Measurements from ENCODE around the gene SLC48A1. TPM values are rescaled to one million over a fixed set of nuclear protein-coding genes. Genes with fewer than 3 reads are reported as not detected.
"Not testable (repeated sequence)": the region's sequence is repeated elsewhere in the genome, so short reads cannot be mapped to it uniquely, and the experiment has no call there.

SLC48A1 gene
- total and polyA plus RNA-seq, 2 donors (not counting 3 experiments of a cell fraction or from before 2014, with no cell fraction given), result 17.3 to 20.3 TPM

DNA sequence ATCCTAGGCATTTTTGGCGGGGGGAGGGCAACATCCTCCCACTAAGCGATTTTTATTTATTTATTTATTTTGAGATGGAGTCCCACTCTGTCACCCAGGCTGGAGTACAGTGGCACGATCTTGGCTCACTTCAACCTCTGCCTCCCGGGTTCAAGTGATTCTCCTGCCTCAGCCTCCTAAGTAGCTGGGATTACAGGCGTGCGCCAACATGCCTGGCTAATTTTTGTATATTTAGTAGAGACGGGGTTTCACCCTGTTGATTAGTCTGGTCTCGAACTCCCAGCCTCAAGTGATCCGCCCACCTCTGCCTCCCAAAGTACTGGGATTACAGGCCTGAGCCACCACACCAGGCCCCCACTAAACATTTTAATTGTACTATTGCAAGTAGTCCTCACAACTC, 36.5 kb downstream of the SLC48A1 start:
- DNase-seq (ENCODE audit: low read depth, low spot score); BruUV-seq (replicated peaks); H3K4me2 ChIP-seq (ENCODE audit: insufficient read depth, low read length); H2AFZ ChIP-seq (ENCODE audit: low read depth, low read length); H3K9me1 ChIP-seq (replicated peaks; ENCODE audit: control insufficient read depth, extremely low read depth, insufficient read depth, low read length); H3K9me3 ChIP-seq (replicated peaks; ENCODE audit: control insufficient read depth, insufficient read depth, low read length); H3K4me3 ChIP-seq (replicated peaks in 1 of 3; ENCODE audit: insufficient read depth in 1 of 3, low read depth in 1 of 3, low read length in 3 of 3); H3K9ac ChIP-seq (replicated peaks; ENCODE audit: extremely low read depth, insufficient read depth, low read length); dilution Hi-C loops (cut with MboI; ENCODE audit: extremely low pct_ligation_motif_present, low sequenced_read_pairs); FAIRE-seq; H4K20me1 ChIP-seq (replicated peaks; ENCODE audit: control insufficient read depth, extremely low read depth, insufficient read depth, low read length); H3K27me3 ChIP-seq (ENCODE audit: control insufficient read depth in 2 of 2, insufficient read depth in 2 of 2, low read length in 2 of 2): not testable (repeated sequence)
- CTCF ChIA-PET, result interaction anchor here (1.5 to 12.5 kb wide), 3 partner anchors 8 to 28 kb away, joined by 5 to 229 read pairs (median 7); no protein-coding TSS in a partner anchor
- intact Hi-C loops (cut with micrococcal nuclease), result loop anchor here (1.0 kb wide), 1 partner anchor 8 kb away; no protein-coding TSS in a partner anchor
- H3K27ac ChIP-seq (ENCODE audit: insufficient read depth, low read depth, low read length), result peak overlapping the region; percentile 83
- POLR2A ChIA-PET, result interaction anchor here (2.7 kb wide), 1 partner anchor 8 kb away, joined by 17 read pairs; no protein-coding TSS in a partner anchor
- peaks cover 3 to 14% of the 10 kb centered on the region in 2 experiments for H3K36me3 ChIP-seq (ENCODE audit: control insufficient read depth in 2 of 2, extremely low read depth in 1 of 2, insufficient read depth in 2 of 2, low read length in 2 of 2)
- H3K4me1 ChIP-seq (ENCODE audit: control insufficient read depth, extremely low read depth, insufficient read depth, low read length), result peaks cover 88% of the 10 kb centered on the region
- peaks cover 100% of the 10 kb centered on the region for H3K79me2 ChIP-seq (ENCODE audit: control insufficient read depth, insufficient read depth, low read length)

DNA sequence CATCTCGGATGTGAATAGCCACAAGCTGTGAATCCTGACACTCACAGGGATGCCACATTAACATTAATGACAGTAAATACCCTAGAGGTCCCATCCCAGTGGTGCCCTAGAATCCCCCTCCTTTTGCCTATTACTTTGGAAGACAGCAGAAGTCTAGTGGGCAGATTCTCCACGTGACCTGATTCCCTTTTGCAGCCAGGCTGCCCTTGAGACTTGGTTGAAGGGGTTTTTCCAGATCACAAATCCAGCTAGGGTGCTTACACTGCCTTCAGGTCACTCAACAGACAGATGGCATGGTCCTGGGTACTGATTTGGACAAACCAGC, 38.0 kb downstream of the SLC48A1 start:
- dilution Hi-C loops (cut with MboI; ENCODE audit: extremely low pct_ligation_motif_present, low sequenced_read_pairs), result no loop called here
- Histone ChIP-seq H3K4me1 (ENCODE audit: control insufficient read depth, extremely low read depth, insufficient read depth, low read length) (peaks cover 86% of the 10 kb centered on the region), H3K9ac (replicated peaks; ENCODE audit: extremely low read depth, insufficient read depth, low read length) (peak overlapping the region; percentile 72), H3K9me3 (replicated peaks; ENCODE audit: control insufficient read depth, insufficient read depth, low read length) (no peaks in the 10 kb centered on the region), H3K4me2 (ENCODE audit: insufficient read depth, low read length) (peak overlapping the region; percentile 71), H3K36me3 (ENCODE audit: control insufficient read depth in 2 of 2, extremely low read depth in 1 of 2, insufficient read depth in 2 of 2, low read length in 2 of 2) (peaks cover 4 to 10% of the 10 kb centered on the region in 2 experiments), H3K4me3 (replicated peaks in 1 of 3; ENCODE audit: insufficient read depth in 1 of 3, low read depth in 1 of 3, low read length in 3 of 3) (no peak overlapping the region), H2AFZ (ENCODE audit: low read depth, low read length) (no peak overlapping the region), H3K27me3 (ENCODE audit: control insufficient read depth in 2 of 2, insufficient read depth in 2 of 2, low read length in 2 of 2) (no peaks in the 10 kb centered on the region), H3K9me1 (replicated peaks; ENCODE audit: control insufficient read depth, extremely low read depth, insufficient read depth, low read length) (no peaks in the 10 kb centered on the region), H4K20me1 (replicated peaks; ENCODE audit: control insufficient read depth, extremely low read depth, insufficient read depth, low read length) (no peaks in the 10 kb centered on the region), H3K27ac (ENCODE audit: insufficient read depth, low read depth, low read length) (peak overlapping the region; percentile 93), H3K79me2 (ENCODE audit: control insufficient read depth, insufficient read depth, low read length) (peaks cover 100% of the 10 kb centered on the region)
- intact Hi-C loops (cut with micrococcal nuclease), result no loop called here
- CTCF ChIA-PET, result interaction anchor here (1.5 to 12.5 kb wide), 5 partner anchors 9 to 27 kb away, joined by 4 to 229 read pairs (median 7); no protein-coding TSS in a partner anchor
- POLR2A ChIA-PET, result interaction anchor here (1.8 kb wide), 1 partner anchor 10 kb away, joined by 8 read pairs; no protein-coding TSS in a partner anchor
- TF ChIP-seq, protein P1, sequence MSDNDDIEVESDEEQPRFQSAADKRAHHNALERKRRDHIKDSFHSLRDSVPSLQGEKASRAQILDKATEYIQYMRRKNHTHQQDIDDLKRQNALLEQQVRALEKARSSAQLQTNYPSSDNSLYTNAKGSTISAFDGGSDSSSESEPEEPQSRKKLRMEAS (IDR thresholded peaks at IDR 0.05; ENCODE audit: insufficient read depth, insufficient read length), result no peak
- peak; percentile 46 for FAIRE-seq
- no peak for DNase-seq (ENCODE audit: low read depth, low spot score)
- no TSS peak for BruUV-seq (replicated peaks)

Data from endothelial cell of umbilical vein (primary cell).